GM19193 (cell line): Measurements from ENCODE around the gene ANKRD11.

ENCODE experiments used
- POLR2A ChIP-seq: IDR thresholded peaks from 4 replicates; pipeline ENCODE4 v1.6.1; 2011; ENCODE audit not compliant: insufficient read depth, insufficient read length; ENCODE audit errors: extremely low read depth

Gene ANKRD11

GRCh38 chr16:89349947-89350633, 140.3 kb downstream of the ANKRD11 start:
- TF ChIP-seq POLR2A = no peak

- TF ChIP-seq POLR2A = no peak
These were observed 142.6 kb downstream of the ANKRD11 start for GRCh38 chr16:89347807-89348206.

DNA sequence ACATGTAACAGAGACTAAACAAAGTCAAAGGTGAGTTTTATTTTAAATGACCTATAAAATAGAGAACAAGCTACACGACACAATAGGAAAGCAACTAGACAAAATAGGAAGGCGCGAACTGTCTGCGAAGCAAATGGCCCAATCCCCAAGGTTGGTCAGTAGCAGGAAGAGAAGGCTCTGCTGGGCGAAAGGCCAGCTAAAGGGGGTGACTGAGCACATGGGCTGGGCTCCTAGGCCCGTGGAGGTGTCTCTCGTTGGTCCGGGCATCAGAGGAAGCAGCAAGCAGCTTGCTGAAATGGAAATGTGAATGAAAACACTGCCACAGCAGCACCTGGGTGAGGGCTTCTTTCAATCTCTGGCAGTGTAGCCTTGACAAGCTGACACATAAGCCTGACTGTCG, 143.5 kb downstream of the ANKRD11 start:
- TF ChIP-seq POLR2A = no peak

DNA sequence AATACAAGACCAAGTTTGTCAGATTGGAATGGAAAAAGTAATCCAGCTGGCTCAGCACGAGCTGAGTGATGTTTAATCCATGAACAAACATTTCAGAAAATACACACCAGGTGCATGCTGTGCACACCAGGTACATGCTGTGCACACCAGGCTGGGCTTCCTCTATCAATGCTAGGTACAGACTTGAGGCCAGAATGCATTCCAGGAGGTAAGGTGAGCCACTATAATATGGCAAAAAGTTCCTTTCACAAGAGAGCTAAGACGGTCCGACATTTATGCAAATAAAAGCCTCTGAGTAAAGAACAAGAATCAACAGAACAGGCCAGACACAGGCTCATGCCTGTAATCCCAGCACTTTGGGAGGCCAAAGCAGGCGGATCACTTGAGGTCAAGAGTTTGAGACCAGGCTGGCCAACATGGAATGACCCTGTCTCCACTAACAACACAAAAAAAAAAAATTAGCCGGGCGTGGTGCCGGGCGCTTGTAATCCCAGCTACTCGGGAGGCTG, 144.7 kb downstream of the ANKRD11 start:
- no peak for TF ChIP-seq POLR2A

DNA sequence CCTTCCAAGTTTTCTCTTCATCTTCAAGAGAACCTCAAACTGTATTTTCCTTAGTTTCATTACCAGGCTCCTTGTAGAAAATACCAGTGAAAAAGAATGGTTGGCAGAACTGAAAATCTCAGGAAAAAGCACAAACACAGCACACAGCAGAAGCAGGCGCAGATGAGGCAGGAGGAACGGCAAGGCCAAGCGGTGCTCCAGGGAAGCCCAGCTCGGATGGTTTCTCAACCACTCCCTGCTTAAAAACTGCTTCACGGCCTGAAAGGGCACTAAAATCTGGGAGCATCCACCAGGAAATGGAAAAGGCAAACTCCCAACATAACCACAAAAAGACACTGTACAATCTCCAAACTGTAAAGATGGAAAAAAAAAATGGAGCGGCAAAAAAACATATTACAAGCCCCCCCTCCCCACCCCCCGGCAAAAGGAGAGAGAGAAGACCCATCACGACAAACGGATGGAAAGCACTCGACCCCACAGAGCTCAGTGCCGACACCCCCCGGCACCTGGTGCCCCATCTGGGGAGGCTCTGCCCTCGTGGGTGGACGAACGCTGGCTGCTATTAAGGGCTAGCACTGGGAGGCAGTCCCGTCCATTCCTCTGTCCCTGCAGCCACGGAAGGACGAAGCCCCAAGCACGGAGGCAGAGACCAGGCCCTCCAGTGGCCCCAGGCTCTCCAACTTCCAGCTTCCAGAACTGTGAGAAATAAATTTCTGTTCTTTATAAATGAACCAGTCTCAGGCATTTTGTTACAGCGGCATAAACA, 145.3 kb downstream of the ANKRD11 start:
- no peak for TF ChIP-seq POLR2A

GRCh38 chr16:89344458-89344834, 145.9 kb downstream of the ANKRD11 start:
- no peak for TF ChIP-seq POLR2A

- TF ChIP-seq POLR2A = no peak
These were observed 146.6 kb downstream of the ANKRD11 start for GRCh38 chr16:89343501-89344457.

GRCh38 chr16:89341697-89342694, 148.4 kb downstream of the ANKRD11 start:
- no peak for TF ChIP-seq POLR2A

GRCh38 chr16:89341279-89341678, 149.1 kb downstream of the ANKRD11 start:
- no peak for TF ChIP-seq POLR2A

GRCh38 chr16:89338863-89339262, 151.5 kb downstream of the ANKRD11 start:
- no peak for TF ChIP-seq POLR2A

DNA sequence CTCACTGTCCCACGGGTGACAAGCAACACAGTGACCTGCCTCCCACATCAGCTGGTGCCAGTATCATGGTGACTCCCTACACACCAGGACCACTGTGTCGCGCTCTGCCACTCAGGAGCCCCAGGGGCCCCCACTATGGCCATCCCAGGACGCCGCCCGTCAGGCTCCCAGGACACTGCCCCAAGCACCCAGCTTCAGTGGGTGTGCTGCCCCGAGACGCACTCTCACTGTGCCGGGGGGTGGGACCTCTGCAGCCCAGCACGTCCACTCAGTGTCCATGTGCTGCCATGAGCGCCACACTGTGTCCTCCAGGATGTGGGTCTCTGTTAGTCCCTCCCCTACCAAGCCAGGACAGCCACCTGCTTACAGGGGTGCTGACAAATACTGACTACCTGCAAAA, 152.4 kb downstream of the ANKRD11 start:
- TF ChIP-seq POLR2A = no peak

- TF ChIP-seq POLR2A = no peak
These were observed 154.4 kb downstream of the ANKRD11 start for GRCh38 chr16:89335803-89336485.
